Smooth muscle cell (in vitro differentiated cells): ENCODE data around the gene UGCG. TPM values are rescaled to one million over a fixed set of nuclear protein-coding genes. Genes with fewer than 3 reads are reported as not detected.
"Not testable (repeated sequence)": the region's sequence is repeated elsewhere in the genome, so short reads cannot be mapped to it uniquely, and the experiment has no call there.

Experiments
- DNase-seq: peaks from one replicate; lab custom pipeline; 2025; ENCODE audit not compliant: unreplicated experiment; lab: John Stamatoyannopoulos, UW
- H2AFZ ChIP-seq: fragments of 200-600 bp; sonication (generic); 2 replicates; pipeline ENCODE4 v1.6.0; 2016; ENCODE audit warnings: antibody characterized with exemption, low read depth, mild to moderate bottlenecking
- H3F3A ChIP-seq: fragments of 200-600 bp; sonication (generic); 2 replicates; pipeline ENCODE4 v1.6.0; 2017; ENCODE audit warnings: antibody characterized with exemption, low read depth
- H3K27ac ChIP-seq: fragments of 200-600 bp; sonication (generic); 2 replicates; pipeline ENCODE4 v1.5.1; 2016; ENCODE audit warnings: low read depth, mild to moderate bottlenecking
- H3K27me3 ChIP-seq: fragments of 200-600 bp; sonication (generic); 2 replicates; pipeline ENCODE4 v1.6.1; 2016; ENCODE audit warnings: low read depth, mild to moderate bottlenecking
- H3K36me3 ChIP-seq: fragments of 200-600 bp; sonication (generic); 2 replicates; pipeline ENCODE4 v1.5.1; 2016; ENCODE audit warnings: low read depth
- H3K4me1 ChIP-seq: fragments of 200-600 bp; sonication (generic); 2 replicates; pipeline ENCODE4 v1.5.1; 2016; ENCODE audit warnings: low read depth
- H3K4me2 ChIP-seq: fragments of 200-600 bp; sonication (generic); 2 replicates; pipeline ENCODE4 v1.6.0; 2016; ENCODE audit warnings: mild to moderate bottlenecking
- H3K4me3 ChIP-seq: fragments of 200-600 bp; sonication (generic); 2 replicates; pipeline ENCODE4 v1.5.1; 2016; ENCODE audit warnings: mild to moderate bottlenecking
- H3K79me2 ChIP-seq: fragments of 200-600 bp; sonication (generic); 2 replicates; pipeline ENCODE4 v1.6.0; 2016; ENCODE audit warnings: low read depth, mild to moderate bottlenecking
- H3K9ac ChIP-seq: fragments of 200-600 bp; sonication (generic); 2 replicates; pipeline ENCODE4 v1.6.0; 2016; ENCODE audit warnings: low read depth
- H3K9me3 ChIP-seq: fragments of 200-600 bp; sonication (generic); replicated peaks from 2 replicates; pipeline ENCODE4 v1.5.1; 2016; ENCODE audit warnings: low read depth
- H4K20me1 ChIP-seq: fragments of 200-600 bp; sonication (generic); 2 replicates; pipeline ENCODE4 v1.6.0; 2016; ENCODE audit warnings: low read depth
- WGBS: methylation state at CpG from one replicate; pipeline ENCODE4 v1.1.7; 2016; ENCODE audit warnings: low lambda C conversion rate; 5-methylcytosine and 5-hydroxymethylcytosine counted together
- polyA plus RNA-seq: library from polyadenylated mRNA; unstranded; fragments of >200 nt; fragmentation: Nextera tagmentation; extraction: Ambion mirVana; gene quantifications from 2 replicates; pipeline ENCODE4 v1.2.1, GENCODE V29; 2016
- total RNA-seq: library from RNA; depleted of rRNA; stranded (reverse); fragments of >200 nt; gene quantifications from 2 replicates; pipeline ENCODE4 v1.2.3, GENCODE V29; 2014
- TF ChIP-seq, protein P1 (sequence below): fragments of 200-600 bp; sonication (generic); IDR thresholded peaks from 2 replicates; pipeline ENCODE4 v1.5.1; 2017; ENCODE audit warnings: borderline replicate concordance, mild to moderate bottlenecking, antibody characterized with exemption; ENCODE audit not compliant: insufficient read depth, poor library complexity, severe bottlenecking

Gene UGCG
- total and polyA plus RNA-seq, 2 experiments from 2014 or later: 21.3 to 34.0 TPM

DNA sequence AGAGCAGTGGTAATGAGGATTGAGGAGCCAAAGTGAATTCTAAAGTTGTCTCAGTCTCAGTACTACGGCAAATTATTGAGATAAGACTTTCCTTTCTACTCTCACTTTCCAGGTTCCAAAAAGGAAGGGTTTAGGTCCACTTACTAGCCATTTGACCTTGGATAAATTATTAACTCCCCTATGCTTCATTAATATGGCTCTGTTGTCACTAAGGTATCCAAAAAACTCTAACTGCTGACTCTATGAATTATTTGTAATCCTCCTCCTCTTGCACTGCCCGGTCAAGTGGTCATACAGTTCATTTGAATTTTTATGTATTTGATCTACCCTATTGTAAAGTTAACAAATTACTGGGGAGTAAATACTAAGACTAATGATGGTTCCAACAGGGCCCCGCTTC is 17.7 kb upstream of the UGCG start:
- no peaks in the 10 kb centered on the region for H3K4me1 ChIP-seq
- no peaks in the 10 kb centered on the region for H3K27me3 ChIP-seq
- no peaks in the 10 kb centered on the region for H3F3A ChIP-seq
- H3K27ac ChIP-seq: no peak overlapping the region
- H3K4me3 ChIP-seq: no peak overlapping the region
- no peaks in the 10 kb centered on the region for H3K9me3 ChIP-seq
- no peak overlapping the region for H2AFZ ChIP-seq
- H3K4me2 ChIP-seq: no peak overlapping the region
- H3K9ac ChIP-seq: no peak overlapping the region
- no peak for DNase-seq
- TF ChIP-seq, protein P1, sequence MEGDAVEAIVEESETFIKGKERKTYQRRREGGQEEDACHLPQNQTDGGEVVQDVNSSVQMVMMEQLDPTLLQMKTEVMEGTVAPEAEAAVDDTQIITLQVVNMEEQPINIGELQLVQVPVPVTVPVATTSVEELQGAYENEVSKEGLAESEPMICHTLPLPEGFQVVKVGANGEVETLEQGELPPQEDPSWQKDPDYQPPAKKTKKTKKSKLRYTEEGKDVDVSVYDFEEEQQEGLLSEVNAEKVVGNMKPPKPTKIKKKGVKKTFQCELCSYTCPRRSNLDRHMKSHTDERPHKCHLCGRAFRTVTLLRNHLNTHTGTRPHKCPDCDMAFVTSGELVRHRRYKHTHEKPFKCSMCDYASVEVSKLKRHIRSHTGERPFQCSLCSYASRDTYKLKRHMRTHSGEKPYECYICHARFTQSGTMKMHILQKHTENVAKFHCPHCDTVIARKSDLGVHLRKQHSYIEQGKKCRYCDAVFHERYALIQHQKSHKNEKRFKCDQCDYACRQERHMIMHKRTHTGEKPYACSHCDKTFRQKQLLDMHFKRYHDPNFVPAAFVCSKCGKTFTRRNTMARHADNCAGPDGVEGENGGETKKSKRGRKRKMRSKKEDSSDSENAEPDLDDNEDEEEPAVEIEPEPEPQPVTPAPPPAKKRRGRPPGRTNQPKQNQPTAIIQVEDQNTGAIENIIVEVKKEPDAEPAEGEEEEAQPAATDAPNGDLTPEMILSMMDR: no peak
- H3K36me3 ChIP-seq: no peaks in the 10 kb centered on the region
- WGBS: 92% methylated on average over 3 of the region's 3 CpGs
- no peaks in the 10 kb centered on the region for H4K20me1 ChIP-seq
- no peaks in the 10 kb centered on the region for H3K79me2 ChIP-seq

DNA sequence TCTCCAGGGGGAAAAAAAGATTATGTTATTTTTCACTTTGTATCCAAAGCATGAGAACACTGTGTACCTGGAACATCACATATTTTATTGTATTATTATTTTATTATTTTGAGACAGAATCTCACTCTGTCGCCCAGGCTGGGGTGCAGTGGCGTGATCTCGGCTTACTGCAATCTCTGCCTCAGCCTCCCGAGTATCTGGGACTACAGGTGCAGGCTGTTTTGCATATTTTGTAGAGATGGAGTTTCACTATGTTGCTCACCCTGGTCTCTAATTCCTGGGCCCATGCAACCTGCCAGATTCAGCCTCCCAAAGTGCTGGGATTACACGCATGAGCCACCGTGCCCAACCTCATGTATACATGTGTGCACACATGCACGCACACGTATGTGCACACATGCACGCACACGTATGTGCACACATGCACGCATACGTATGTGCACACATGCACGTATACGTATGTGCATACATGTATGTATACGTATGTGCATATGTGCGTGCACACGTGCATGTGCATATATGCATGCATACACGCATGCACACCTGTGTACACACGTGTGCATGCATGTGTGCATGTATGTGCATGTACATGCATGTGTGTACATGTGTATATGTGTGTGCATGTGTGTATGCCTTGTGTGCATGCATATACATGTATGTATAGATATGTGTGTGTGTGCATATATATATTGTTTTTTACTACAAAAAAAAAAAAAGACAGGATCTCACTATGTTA is 9.5 kb upstream of the UGCG start:
- 88% methylated on average over 19 of the region's 19 CpGs for WGBS
- Histone ChIP-seq H3K27ac (no peak overlapping the region), H3K9me3 (no peaks in the 10 kb centered on the region), H2AFZ (no peak overlapping the region), H3K36me3 (no peaks in the 10 kb centered on the region), H3K4me2 (no peak overlapping the region), H4K20me1 (no peaks in the 10 kb centered on the region), H3F3A (no peaks in the 10 kb centered on the region), H3K27me3 (no peaks in the 10 kb centered on the region), H3K4me3 (no peak overlapping the region), H3K4me1 (no peaks in the 10 kb centered on the region), H3K79me2 (no peaks in the 10 kb centered on the region), H3K9ac (no peak overlapping the region)
- DNase-seq: no peak
- TF ChIP-seq, protein P1: no peak

DNA sequence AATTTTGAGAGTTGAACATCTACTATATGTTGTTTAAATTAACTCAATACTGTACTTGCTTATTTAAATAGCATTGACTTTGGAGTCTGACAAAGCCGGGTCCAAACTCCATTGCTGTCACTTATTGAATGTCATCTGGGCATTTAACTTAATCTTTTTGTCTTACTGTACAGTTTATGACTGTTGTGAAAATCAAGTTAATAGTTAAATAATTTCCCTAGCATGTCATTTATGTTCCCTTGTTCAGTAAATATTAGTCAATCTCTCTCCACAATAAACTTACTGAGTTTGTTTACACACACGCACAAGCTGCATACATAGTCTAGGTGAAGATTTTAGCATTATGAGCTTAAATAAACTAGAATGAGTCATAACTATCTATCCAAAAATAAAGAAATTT is 6.3 kb upstream of the UGCG start:
- H3K79me2 ChIP-seq: no peaks in the 10 kb centered on the region
- TF ChIP-seq, protein P1: no peak
- H3K9ac ChIP-seq: no peak overlapping the region
- no peak overlapping the region for H2AFZ ChIP-seq
- no peaks in the 10 kb centered on the region for H3K4me1 ChIP-seq
- no peaks in the 10 kb centered on the region for H3K36me3 ChIP-seq
- 93% methylated on average over 2 of the region's 2 CpGs for WGBS
- no peak for DNase-seq
- H3K27ac ChIP-seq: no peak overlapping the region
- H3F3A ChIP-seq: no peaks in the 10 kb centered on the region
- no peaks in the 10 kb centered on the region for H3K27me3 ChIP-seq
- H3K9me3 ChIP-seq: no peaks in the 10 kb centered on the region
- no peaks in the 10 kb centered on the region for H4K20me1 ChIP-seq
- no peak overlapping the region for H3K4me3 ChIP-seq
- H3K4me2 ChIP-seq: no peak overlapping the region

DNA sequence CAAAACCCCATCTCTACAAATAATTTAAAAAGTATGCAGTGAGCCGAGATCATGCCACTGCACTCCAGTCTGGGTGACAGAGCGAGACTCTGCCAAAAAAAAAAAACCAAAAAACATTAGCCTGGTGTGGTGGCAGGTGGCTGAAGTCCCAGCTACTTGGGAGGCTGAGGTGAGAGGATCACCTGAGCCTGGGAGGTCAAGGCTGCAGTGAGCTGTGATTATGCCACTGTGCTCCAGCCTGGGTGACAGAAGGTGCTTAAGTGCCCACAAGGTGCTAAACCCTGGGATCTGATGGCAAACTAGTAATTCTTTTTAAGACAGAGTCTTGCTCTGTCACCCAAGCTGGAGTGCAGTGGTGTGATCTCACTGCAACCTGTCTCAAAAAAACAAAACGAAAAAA is 5.7 kb upstream of the UGCG start:
- not testable (repeated sequence) for H3F3A ChIP-seq, H3K9me3 ChIP-seq, H3K27me3 ChIP-seq, H3K4me1 ChIP-seq, DNase-seq, H3K4me2 ChIP-seq, H4K20me1 ChIP-seq, H3K9ac ChIP-seq, H3K4me3 ChIP-seq, H3K27ac ChIP-seq, H3K36me3 ChIP-seq, H2AFZ ChIP-seq, H3K79me2 ChIP-seq
- 92% methylated on average over 3 of the region's 3 CpGs for WGBS
